ENCODE data around the gene STK35. TPM values are rescaled to one million over a fixed set of nuclear protein-coding genes. Genes with fewer than 3 reads are reported as not detected.

The STK35 gene
- total RNA-seq, 1 donor from 2014 or later: 17.4 TPM

DNA sequence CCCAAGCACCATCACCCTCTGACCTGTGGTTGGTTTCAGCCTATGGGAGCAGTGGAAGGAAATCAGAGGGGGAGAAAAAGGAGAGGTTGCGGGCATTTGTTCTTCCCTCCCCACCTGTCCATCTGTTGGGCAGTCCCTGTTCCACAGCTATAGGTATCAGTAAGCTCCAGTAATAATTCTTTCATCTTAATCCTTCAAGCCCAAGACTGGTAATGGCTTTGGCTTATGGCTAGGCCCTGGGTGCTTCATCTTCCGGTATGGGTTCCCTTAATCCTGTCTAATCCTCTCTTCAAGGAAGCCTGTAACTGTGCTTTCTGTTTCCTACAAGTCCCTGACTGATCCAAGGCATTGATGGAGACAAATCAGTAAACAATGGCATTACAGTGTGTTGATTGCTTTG, 42.2 kb upstream of the STK35 start:
- H3K27ac Mint-ChIP-seq (ENCODE audit: unreplicated experiment): no peak overlapping the region
- H3K4me3 Mint-ChIP-seq (ENCODE audit: unreplicated experiment): no peak overlapping the region
- no peaks in the 10 kb centered on the region for H3K4me1 Mint-ChIP-seq (ENCODE audit: low read depth, unreplicated experiment)
- TF ChIP-seq, protein P1, sequence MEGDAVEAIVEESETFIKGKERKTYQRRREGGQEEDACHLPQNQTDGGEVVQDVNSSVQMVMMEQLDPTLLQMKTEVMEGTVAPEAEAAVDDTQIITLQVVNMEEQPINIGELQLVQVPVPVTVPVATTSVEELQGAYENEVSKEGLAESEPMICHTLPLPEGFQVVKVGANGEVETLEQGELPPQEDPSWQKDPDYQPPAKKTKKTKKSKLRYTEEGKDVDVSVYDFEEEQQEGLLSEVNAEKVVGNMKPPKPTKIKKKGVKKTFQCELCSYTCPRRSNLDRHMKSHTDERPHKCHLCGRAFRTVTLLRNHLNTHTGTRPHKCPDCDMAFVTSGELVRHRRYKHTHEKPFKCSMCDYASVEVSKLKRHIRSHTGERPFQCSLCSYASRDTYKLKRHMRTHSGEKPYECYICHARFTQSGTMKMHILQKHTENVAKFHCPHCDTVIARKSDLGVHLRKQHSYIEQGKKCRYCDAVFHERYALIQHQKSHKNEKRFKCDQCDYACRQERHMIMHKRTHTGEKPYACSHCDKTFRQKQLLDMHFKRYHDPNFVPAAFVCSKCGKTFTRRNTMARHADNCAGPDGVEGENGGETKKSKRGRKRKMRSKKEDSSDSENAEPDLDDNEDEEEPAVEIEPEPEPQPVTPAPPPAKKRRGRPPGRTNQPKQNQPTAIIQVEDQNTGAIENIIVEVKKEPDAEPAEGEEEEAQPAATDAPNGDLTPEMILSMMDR (IDR thresholded peaks at IDR 0.05; ENCODE audit: partially characterized antibody, unreplicated experiment): no peak
- H3K36me3 Mint-ChIP-seq (ENCODE audit: unreplicated experiment): no peaks in the 10 kb centered on the region
- H3K27me3 Mint-ChIP-seq (ENCODE audit: unreplicated experiment): no peaks in the 10 kb centered on the region
- no peaks in the 10 kb centered on the region for H3K9me3 Mint-ChIP-seq (ENCODE audit: unreplicated experiment)
- DNase-seq: no peak

DNA sequence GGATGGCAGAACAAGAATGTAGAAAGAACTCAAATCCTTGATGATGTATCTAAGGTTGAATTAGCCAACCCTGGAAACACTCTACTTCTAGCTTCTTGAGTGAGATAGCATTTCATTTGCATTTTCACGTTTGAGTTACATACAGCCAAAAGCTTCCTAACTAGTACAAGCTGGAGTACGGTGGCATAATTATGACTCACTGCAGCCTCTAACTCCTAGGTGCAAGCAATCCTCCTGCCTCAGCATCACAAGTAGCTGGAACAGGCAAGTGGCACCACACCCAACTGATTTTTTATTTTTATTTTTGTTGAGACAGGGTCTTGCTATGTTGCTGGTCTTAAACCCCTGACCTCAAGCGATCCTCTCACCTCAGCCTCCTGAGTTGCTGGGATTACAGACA, 36.5 kb upstream of the STK35 start:
- Mint-ChIP-seq H3K4me1 (ENCODE audit: low read depth, unreplicated experiment) (no peaks in the 10 kb centered on the region), H3K27me3 (ENCODE audit: unreplicated experiment) (no peaks in the 10 kb centered on the region), H3K36me3 (ENCODE audit: unreplicated experiment) (no peaks in the 10 kb centered on the region), H3K27ac (ENCODE audit: unreplicated experiment) (no peak overlapping the region), H3K4me3 (ENCODE audit: unreplicated experiment) (no peak overlapping the region), H3K9me3 (ENCODE audit: unreplicated experiment) (peaks cover 2% of the 10 kb centered on the region)
- TF ChIP-seq, protein P1 (IDR thresholded peaks at IDR 0.05; ENCODE audit: partially characterized antibody, unreplicated experiment): no peak
- DNase-seq: no peak

DNA sequence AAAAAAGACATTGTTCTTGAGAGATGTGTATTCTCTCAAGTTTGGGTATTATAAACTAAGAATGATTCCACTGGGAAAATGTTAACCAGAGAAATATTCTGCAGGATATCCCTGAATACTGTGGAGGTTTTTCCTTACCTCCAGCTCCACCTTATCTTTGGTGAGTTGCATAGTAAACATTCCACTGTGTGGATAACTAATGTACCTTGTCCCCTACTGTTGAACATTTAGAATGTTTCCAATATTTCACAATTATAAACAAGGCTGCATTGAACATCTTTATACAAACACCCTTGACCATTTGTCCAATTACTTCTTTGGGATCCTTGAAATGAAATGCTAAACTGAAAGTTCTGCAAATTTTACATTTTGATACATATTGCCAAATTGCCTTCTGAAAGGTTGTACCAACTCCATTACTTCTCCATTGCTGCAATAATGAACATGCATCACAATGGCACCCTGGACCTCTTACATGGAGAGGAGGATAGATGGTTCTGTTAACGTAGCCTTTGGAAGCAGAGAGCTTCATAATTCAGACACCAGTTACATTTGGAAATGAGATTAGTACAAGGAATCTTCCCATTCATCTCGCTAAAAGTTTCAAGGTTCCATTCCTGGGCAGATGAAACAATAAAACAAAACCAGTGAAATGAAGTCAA, 35.0 kb upstream of the STK35 start:
- Mint-ChIP-seq H3K9me3 (ENCODE audit: unreplicated experiment) (peaks cover 3% of the 10 kb centered on the region), H3K27ac (ENCODE audit: unreplicated experiment) (no peak overlapping the region), H3K36me3 (ENCODE audit: unreplicated experiment) (no peaks in the 10 kb centered on the region), H3K27me3 (ENCODE audit: unreplicated experiment) (no peaks in the 10 kb centered on the region), H3K4me1 (ENCODE audit: low read depth, unreplicated experiment) (no peaks in the 10 kb centered on the region), H3K4me3 (ENCODE audit: unreplicated experiment) (no peak overlapping the region)
- TF ChIP-seq, protein P1 (IDR thresholded peaks at IDR 0.05; ENCODE audit: partially characterized antibody, unreplicated experiment): no peak
- no peak for DNase-seq

DNA sequence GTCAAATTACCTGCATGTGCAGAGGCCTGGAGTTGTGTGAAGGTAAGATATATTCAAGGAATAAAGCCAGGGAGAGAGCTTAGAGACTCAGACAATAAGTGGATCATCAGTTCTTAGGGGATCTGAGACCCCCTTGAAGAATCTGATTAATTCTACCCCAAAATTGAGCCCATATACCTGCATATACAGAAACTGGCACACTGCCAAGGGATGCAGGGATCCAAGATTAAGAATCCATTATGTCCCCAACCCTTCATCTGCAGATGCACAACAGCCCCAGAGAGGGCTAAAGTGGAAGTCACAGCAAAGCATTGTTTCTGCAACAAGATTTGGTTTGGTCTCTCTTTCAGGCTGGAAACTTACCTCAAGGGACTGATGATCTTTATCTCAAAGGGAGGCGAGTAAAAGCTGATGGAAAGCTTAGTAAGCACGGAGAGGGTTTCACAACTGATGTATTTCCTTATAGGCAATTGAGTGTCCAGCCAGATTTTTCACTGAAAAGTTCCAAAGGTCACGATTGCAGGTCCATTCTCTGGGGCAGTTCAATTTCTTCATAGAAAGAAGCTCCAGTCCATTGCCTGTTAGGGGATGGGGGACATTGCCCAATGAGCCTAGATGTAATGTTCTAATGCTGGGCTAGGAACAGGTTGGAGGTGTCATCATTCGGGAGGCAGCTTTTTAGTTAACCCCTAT, 20.9 kb upstream of the STK35 start:
- no peaks in the 10 kb centered on the region for H3K36me3 Mint-ChIP-seq (ENCODE audit: unreplicated experiment)
- no peak overlapping the region for H3K27ac Mint-ChIP-seq (ENCODE audit: unreplicated experiment)
- TF ChIP-seq, protein P1 (IDR thresholded peaks at IDR 0.05; ENCODE audit: partially characterized antibody, unreplicated experiment): no peak
- peaks cover 2% of the 10 kb centered on the region for H3K9me3 Mint-ChIP-seq (ENCODE audit: unreplicated experiment)
- H3K27me3 Mint-ChIP-seq (ENCODE audit: unreplicated experiment): peaks cover 3% of the 10 kb centered on the region
- no peak for DNase-seq
- H3K4me3 Mint-ChIP-seq (ENCODE audit: unreplicated experiment): no peak overlapping the region
- no peaks in the 10 kb centered on the region for H3K4me1 Mint-ChIP-seq (ENCODE audit: low read depth, unreplicated experiment)

DNA sequence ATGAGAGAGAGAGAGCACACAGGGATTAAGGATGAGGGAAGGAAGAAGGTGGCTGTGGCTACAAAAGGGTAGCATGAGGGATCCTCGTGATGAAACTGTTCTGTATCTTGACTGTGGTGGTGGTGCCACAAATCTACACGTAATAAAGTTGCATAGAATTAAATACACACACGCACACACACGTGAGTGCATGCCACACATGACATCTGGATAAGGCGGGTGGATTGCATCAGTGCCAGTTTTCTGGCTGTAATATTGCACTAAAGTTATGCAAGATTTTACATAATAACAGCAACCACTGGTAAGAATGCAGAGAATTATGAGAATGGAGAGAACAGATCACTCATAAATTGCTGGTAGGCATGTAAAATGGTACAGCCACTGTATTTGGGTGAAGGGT, 16.9 kb upstream of the STK35 start:
- TF ChIP-seq, protein P1 (IDR thresholded peaks at IDR 0.05; ENCODE audit: partially characterized antibody, unreplicated experiment): no peak
- Mint-ChIP-seq H3K27ac (ENCODE audit: unreplicated experiment) (no peak overlapping the region), H3K9me3 (ENCODE audit: unreplicated experiment) (no peaks in the 10 kb centered on the region), H3K4me1 (ENCODE audit: low read depth, unreplicated experiment) (no peaks in the 10 kb centered on the region), H3K27me3 (ENCODE audit: unreplicated experiment) (peaks cover 2% of the 10 kb centered on the region), H3K4me3 (ENCODE audit: unreplicated experiment) (no peak overlapping the region), H3K36me3 (ENCODE audit: unreplicated experiment) (no peaks in the 10 kb centered on the region)
- no peak for DNase-seq

Data from glutamatergic neuron (in vitro differentiated cells).